ENCODE results near the gene PDSS2.
A peak's percentile ranks its signal among the peaks of the same experiment; 100 is the strongest.
"Not testable (repeated sequence)": the region's sequence is repeated elsewhere in the genome, so short reads cannot be mapped to it uniquely, and the experiment has no call there.

Gene PDSS2

GRCh38 chr6:107173779-107174178 lies 285.6 kb downstream of the PDSS2 start:
- Histone ChIP-seq H3K79me1 (ENCODE audit: low read length) (no peaks in the 10 kb centered on the region), H4K12ac (ENCODE audit: low read depth, low read length) (no peak overlapping the region), H4K8ac (ENCODE audit: low read depth, low read length) (no peak overlapping the region), H3K4me2 (ENCODE audit: low read length) (no peak overlapping the region), H3K36me3 (ENCODE audit: control insufficient read depth in 1 of 2, insufficient read depth in 2 of 2, low read length in 2 of 2) (peaks cover 0 to 2% of the 10 kb centered on the region in 2 experiments), H3K18ac (ENCODE audit: low read length) (no peak overlapping the region), H3K9ac (ENCODE audit: low read length) (no peak overlapping the region), H2BK5ac (ENCODE audit: low read depth, low read length, poor library complexity) (no peak overlapping the region), H2AK5ac (ENCODE audit: low read length) (no peak overlapping the region), H3K4me1 (ENCODE audit: control insufficient read depth in 1 of 2, insufficient read depth in 2 of 2, low read length in 2 of 2) (no peaks in the 10 kb centered on the region), H3K79me2 (ENCODE audit: control insufficient read depth, insufficient read depth, low read length, poor library complexity) (no peaks in the 10 kb centered on the region), H2AFZ (ENCODE audit: insufficient read depth, low read length, poor library complexity) (no peak overlapping the region), H2BK12ac (ENCODE audit: low read length) (no peak overlapping the region), H3K23ac (ENCODE audit: low read length) (no peak overlapping the region), H3K27ac (ENCODE audit: low read depth, low read length) (no peak overlapping the region), H4K91ac (ENCODE audit: low read depth, low read length) (no peak overlapping the region), H2BK120ac (ENCODE audit: insufficient read depth, low read length, poor library complexity) (no peak overlapping the region), H3K9me3 (ENCODE audit: insufficient read depth, low read depth, low read length) (peaks cover 4% of the 10 kb centered on the region), H3K4me3 (ENCODE audit: low read depth, low read length) (no peak overlapping the region), H3K14ac (ENCODE audit: low read length) (no peak overlapping the region), H3K4ac (ENCODE audit: low read depth, low read length) (no peak overlapping the region), H3K27me3 (ENCODE audit: insufficient read depth, low read length) (no peaks in the 10 kb centered on the region)
- DNase-seq = peak in 1 of 2 donors; percentile 12
- WGBS (ENCODE audit: extremely low coverage, insufficient coverage, insufficient read length) = no CpG with 5 or more reads among the region's 3 CpGs

- Histone ChIP-seq H3K9ac (ENCODE audit: low read length) (no peak overlapping the region), H3K4me2 (ENCODE audit: low read length) (no peak overlapping the region), H3K18ac (ENCODE audit: low read length) (no peak overlapping the region), H3K36me3 (ENCODE audit: control insufficient read depth in 1 of 2, insufficient read depth in 2 of 2, low read length in 2 of 2) (peaks cover 0 to 2% of the 10 kb centered on the region in 2 experiments), H4K12ac (ENCODE audit: low read depth, low read length) (no peak overlapping the region), H3K4me1 (ENCODE audit: control insufficient read depth in 1 of 2, insufficient read depth in 2 of 2, low read length in 2 of 2) (no peaks in the 10 kb centered on the region), H3K9me3 (ENCODE audit: insufficient read depth, low read depth, low read length) (peaks cover 4% of the 10 kb centered on the region), H2BK120ac (ENCODE audit: insufficient read depth, low read length, poor library complexity) (no peak overlapping the region), H3K27me3 (ENCODE audit: insufficient read depth, low read length) (no peaks in the 10 kb centered on the region), H4K91ac (ENCODE audit: low read depth, low read length) (no peak overlapping the region), H3K4me3 (ENCODE audit: low read depth, low read length) (no peak overlapping the region), H2BK5ac (ENCODE audit: low read depth, low read length, poor library complexity) (no peak overlapping the region), H4K8ac (ENCODE audit: low read depth, low read length) (no peak overlapping the region), H3K14ac (ENCODE audit: low read length) (no peak overlapping the region), H3K4ac (ENCODE audit: low read depth, low read length) (no peak overlapping the region), H2AK5ac (ENCODE audit: low read length) (no peak overlapping the region), H3K79me1 (ENCODE audit: low read length) (no peaks in the 10 kb centered on the region), H3K27ac (ENCODE audit: low read depth, low read length) (no peak overlapping the region), H3K23ac (ENCODE audit: low read length) (no peak overlapping the region), H3K79me2 (ENCODE audit: control insufficient read depth, insufficient read depth, low read length, poor library complexity) (no peaks in the 10 kb centered on the region), H2AFZ (ENCODE audit: insufficient read depth, low read length, poor library complexity) (no peak overlapping the region), H2BK12ac (ENCODE audit: low read length) (no peak overlapping the region)
- no CpG with 5 or more reads among the region's 5 CpGs for WGBS (ENCODE audit: extremely low coverage, insufficient coverage, insufficient read length)
- DNase-seq = no peak
Measured at GRCh38 chr6:107171513-107171912, 287.9 kb downstream of the PDSS2 start.

GRCh38 chr6:107164299-107164698 lies 295.1 kb downstream of the PDSS2 start:
- not testable (repeated sequence) for H3K4me2 ChIP-seq (ENCODE audit: low read length); H2BK12ac ChIP-seq (ENCODE audit: low read length); H3K9ac ChIP-seq (ENCODE audit: low read length); H3K4me1 ChIP-seq (ENCODE audit: control insufficient read depth in 1 of 2, insufficient read depth in 2 of 2, low read length in 2 of 2); H3K79me2 ChIP-seq (ENCODE audit: control insufficient read depth, insufficient read depth, low read length, poor library complexity); DNase-seq; H2AFZ ChIP-seq (ENCODE audit: insufficient read depth, low read length, poor library complexity); H4K12ac ChIP-seq (ENCODE audit: low read depth, low read length); H2BK120ac ChIP-seq (ENCODE audit: insufficient read depth, low read length, poor library complexity); H3K4me3 ChIP-seq (ENCODE audit: low read depth, low read length); H2BK5ac ChIP-seq (ENCODE audit: low read depth, low read length, poor library complexity); H3K36me3 ChIP-seq (ENCODE audit: control insufficient read depth in 1 of 2, insufficient read depth in 2 of 2, low read length in 2 of 2); H3K79me1 ChIP-seq (ENCODE audit: low read length); H4K8ac ChIP-seq (ENCODE audit: low read depth, low read length); H3K23ac ChIP-seq (ENCODE audit: low read length); H3K27ac ChIP-seq (ENCODE audit: low read depth, low read length); H2AK5ac ChIP-seq (ENCODE audit: low read length); H3K14ac ChIP-seq (ENCODE audit: low read length); H3K4ac ChIP-seq (ENCODE audit: low read depth, low read length); H3K18ac ChIP-seq (ENCODE audit: low read length); H3K27me3 ChIP-seq (ENCODE audit: insufficient read depth, low read length); H4K91ac ChIP-seq (ENCODE audit: low read depth, low read length); H3K9me3 ChIP-seq (ENCODE audit: insufficient read depth, low read depth, low read length)
- WGBS (ENCODE audit: extremely low coverage, insufficient coverage, insufficient read length) = no CpG with 5 or more reads among the region's 5 CpGs

DNA sequence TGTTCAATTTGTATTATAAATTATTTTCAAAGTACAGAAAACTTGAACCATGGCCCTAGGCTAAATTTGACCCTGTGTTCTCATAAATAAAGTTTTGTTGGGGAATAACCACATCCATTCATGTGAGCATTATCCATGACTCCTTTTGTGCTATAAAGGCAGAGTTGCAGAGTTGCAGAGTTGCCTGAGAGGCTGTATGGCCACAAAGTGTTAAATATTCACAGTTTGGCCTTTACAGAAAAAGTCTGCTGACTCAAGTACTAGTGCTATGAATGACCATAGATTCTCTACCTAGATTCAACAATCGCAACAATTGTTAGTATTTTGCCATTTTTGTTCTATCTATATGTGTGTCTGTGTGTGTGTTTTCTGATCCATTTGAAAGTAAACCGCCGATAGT lies 297.8 kb downstream of the PDSS2 start:
- H4K91ac ChIP-seq (ENCODE audit: low read depth, low read length) = no peak overlapping the region
- no peak overlapping the region for H4K12ac ChIP-seq (ENCODE audit: low read depth, low read length)
- H3K4me3 ChIP-seq (ENCODE audit: low read depth, low read length) = no peak overlapping the region
- H2BK120ac ChIP-seq (ENCODE audit: insufficient read depth, low read length, poor library complexity) = no peak overlapping the region
- H3K18ac ChIP-seq (ENCODE audit: low read length) = no peak overlapping the region
- no peak overlapping the region for H2AFZ ChIP-seq (ENCODE audit: insufficient read depth, low read length, poor library complexity)
- no peak overlapping the region for H3K14ac ChIP-seq (ENCODE audit: low read length)
- H2AK5ac ChIP-seq (ENCODE audit: low read length) = no peak overlapping the region
- H3K4ac ChIP-seq (ENCODE audit: low read depth, low read length) = no peak overlapping the region
- no peaks in the 10 kb centered on the region for H3K79me2 ChIP-seq (ENCODE audit: control insufficient read depth, insufficient read depth, low read length, poor library complexity)
- no peaks in the 10 kb centered on the region for H3K27me3 ChIP-seq (ENCODE audit: insufficient read depth, low read length)
- H3K4me1 ChIP-seq (ENCODE audit: control insufficient read depth in 1 of 2, insufficient read depth in 2 of 2, low read length in 2 of 2) = no peaks in the 10 kb centered on the region
- H3K9me3 ChIP-seq (ENCODE audit: insufficient read depth, low read depth, low read length) = no peaks in the 10 kb centered on the region
- H3K23ac ChIP-seq (ENCODE audit: low read length) = no peak overlapping the region
- no peaks in the 10 kb centered on the region for H3K36me3 ChIP-seq (ENCODE audit: control insufficient read depth in 1 of 2, insufficient read depth in 2 of 2, low read length in 2 of 2)
- H2BK12ac ChIP-seq (ENCODE audit: low read length) = no peak overlapping the region
- no peak overlapping the region for H4K8ac ChIP-seq (ENCODE audit: low read depth, low read length)
- no CpG with 5 or more reads among the region's 3 CpGs for WGBS (ENCODE audit: extremely low coverage, insufficient coverage, insufficient read length)
- H3K9ac ChIP-seq (ENCODE audit: low read length) = no peak overlapping the region
- no peak overlapping the region for H2BK5ac ChIP-seq (ENCODE audit: low read depth, low read length, poor library complexity)
- H3K27ac ChIP-seq (ENCODE audit: low read depth, low read length) = no peak overlapping the region
- DNase-seq = no peak
- no peak overlapping the region for H3K4me2 ChIP-seq (ENCODE audit: low read length)
- no peaks in the 10 kb centered on the region for H3K79me1 ChIP-seq (ENCODE audit: low read length)
